ENCODE measurements around the gene DNER. TPM values are rescaled to one million over a fixed set of nuclear protein-coding genes. Genes with fewer than 3 reads are reported as not detected.
"Not testable (repeated sequence)": the region's sequence is repeated elsewhere in the genome, so short reads cannot be mapped to it uniquely, and the experiment has no call there.

The DNER gene
- total RNA-seq, 1 donor from 2014 or later = 1.8 TPM

GRCh38 chr2:229748950-229749349, 34.6 kb upstream of the DNER start:
- Histone ChIP-seq H3K36me3 (ENCODE audit: control insufficient read depth, insufficient read depth, low read length) (no peaks in the 10 kb centered on the region), H3K27me3 (ENCODE audit: control insufficient read depth, insufficient read depth, low read length) (no peaks in the 10 kb centered on the region), H3K4me3 (ENCODE audit: low read depth, low read length) (no peak overlapping the region)
- TF ChIP-seq, protein P1, sequence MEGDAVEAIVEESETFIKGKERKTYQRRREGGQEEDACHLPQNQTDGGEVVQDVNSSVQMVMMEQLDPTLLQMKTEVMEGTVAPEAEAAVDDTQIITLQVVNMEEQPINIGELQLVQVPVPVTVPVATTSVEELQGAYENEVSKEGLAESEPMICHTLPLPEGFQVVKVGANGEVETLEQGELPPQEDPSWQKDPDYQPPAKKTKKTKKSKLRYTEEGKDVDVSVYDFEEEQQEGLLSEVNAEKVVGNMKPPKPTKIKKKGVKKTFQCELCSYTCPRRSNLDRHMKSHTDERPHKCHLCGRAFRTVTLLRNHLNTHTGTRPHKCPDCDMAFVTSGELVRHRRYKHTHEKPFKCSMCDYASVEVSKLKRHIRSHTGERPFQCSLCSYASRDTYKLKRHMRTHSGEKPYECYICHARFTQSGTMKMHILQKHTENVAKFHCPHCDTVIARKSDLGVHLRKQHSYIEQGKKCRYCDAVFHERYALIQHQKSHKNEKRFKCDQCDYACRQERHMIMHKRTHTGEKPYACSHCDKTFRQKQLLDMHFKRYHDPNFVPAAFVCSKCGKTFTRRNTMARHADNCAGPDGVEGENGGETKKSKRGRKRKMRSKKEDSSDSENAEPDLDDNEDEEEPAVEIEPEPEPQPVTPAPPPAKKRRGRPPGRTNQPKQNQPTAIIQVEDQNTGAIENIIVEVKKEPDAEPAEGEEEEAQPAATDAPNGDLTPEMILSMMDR (IDR thresholded peaks at IDR 0.05; ENCODE audit: insufficient read depth, low read length, severe bottlenecking) = no peak
- DNase-seq (ENCODE audit: low read depth) = no peak
- FAIRE-seq = no peak

GRCh38 chr2:229742691-229743090, 28.3 kb upstream of the DNER start:
- DNase-seq (ENCODE audit: low read depth); H3K27me3 ChIP-seq (ENCODE audit: control insufficient read depth, insufficient read depth, low read length); H3K4me3 ChIP-seq (ENCODE audit: low read depth, low read length); FAIRE-seq; H3K36me3 ChIP-seq (ENCODE audit: control insufficient read depth, insufficient read depth, low read length): not testable (repeated sequence)

GRCh38 chr2:229740279-229740678, 25.9 kb upstream of the DNER start:
- Histone ChIP-seq H3K27me3 (ENCODE audit: control insufficient read depth, insufficient read depth, low read length) (no peaks in the 10 kb centered on the region), H3K36me3 (ENCODE audit: control insufficient read depth, insufficient read depth, low read length) (no peaks in the 10 kb centered on the region), H3K4me3 (ENCODE audit: low read depth, low read length) (no peak overlapping the region)
- FAIRE-seq (no peak), DNase-seq (ENCODE audit: low read depth) (no peak)
- TF ChIP-seq, protein P1 (IDR thresholded peaks at IDR 0.05; ENCODE audit: insufficient read depth, low read length, severe bottlenecking) = no peak

GRCh38 chr2:229738024-229738625, 23.8 kb upstream of the DNER start:
- FAIRE-seq (no peak), DNase-seq (ENCODE audit: low read depth) (no peak)
- no peaks in the 10 kb centered on the region for H3K36me3 ChIP-seq (ENCODE audit: control insufficient read depth, insufficient read depth, low read length)
- no peak overlapping the region for H3K4me3 ChIP-seq (ENCODE audit: low read depth, low read length)
- H3K27me3 ChIP-seq (ENCODE audit: control insufficient read depth, insufficient read depth, low read length) = no peaks in the 10 kb centered on the region
- TF ChIP-seq, protein P1 (IDR thresholded peaks at IDR 0.05; ENCODE audit: insufficient read depth, low read length, severe bottlenecking) = no peak

- Histone ChIP-seq H3K4me3 (ENCODE audit: low read depth, low read length) (no peak overlapping the region), H3K36me3 (ENCODE audit: control insufficient read depth, insufficient read depth, low read length) (no peaks in the 10 kb centered on the region), H3K27me3 (ENCODE audit: control insufficient read depth, insufficient read depth, low read length) (no peaks in the 10 kb centered on the region)
- TF ChIP-seq, protein P1 (IDR thresholded peaks at IDR 0.05; ENCODE audit: insufficient read depth, low read length, severe bottlenecking) = no peak
- DNase-seq (ENCODE audit: low read depth) (no peak), FAIRE-seq (no peak)
Measured at GRCh38 chr2:229734410-229734809, 20.1 kb upstream of the DNER start.

- H3K27me3 ChIP-seq (ENCODE audit: control insufficient read depth, insufficient read depth, low read length) = no peaks in the 10 kb centered on the region
- TF ChIP-seq, protein P1 (IDR thresholded peaks at IDR 0.05; ENCODE audit: insufficient read depth, low read length, severe bottlenecking) = no peak
- no peaks in the 10 kb centered on the region for H3K36me3 ChIP-seq (ENCODE audit: control insufficient read depth, insufficient read depth, low read length)
- H3K4me3 ChIP-seq (ENCODE audit: low read depth, low read length) = no peak overlapping the region
- FAIRE-seq (no peak), DNase-seq (ENCODE audit: low read depth) (no peak)
Measured at GRCh38 chr2:229733611-229734245, 19.4 kb upstream of the DNER start.

All from bronchial epithelial cell (primary cell).